OCI-LY7 (cell line): ENCODE results near the gene TRA2A. TPM values are rescaled to one million over a fixed set of nuclear protein-coding genes. Genes with fewer than 3 reads are reported as not detected.

Experiments used
- BruUV-seq: library from RNA; stranded (reverse); fragments of 400-500 nt; replicated peaks from 2 replicates; lab custom pipeline; 2021; lab: Mats Ljungman, UMichigan
- CTCF ChIA-PET: fragments of 300-600 bp; sonication (Branson Sonifier 250); formaldehyde crosslinking; loops from one replicate; lab custom pipeline; 2022; ENCODE audit warnings: antibody characterized with exemption; ENCODE audit not compliant: unreplicated experiment; lab: Charles Lee
- POLR2A ChIA-PET: fragments of 300-600 bp; sonication (Branson Sonifier 250); formaldehyde crosslinking; loops from one replicate; lab custom pipeline; 2022; ENCODE audit warnings: antibody characterized with exemption; lab: Charles Lee
- DNase-seq: peaks from one replicate; pipeline ENCODE4 v3.0.0-alpha.2; 2015; ENCODE audit warnings: low spot score
- H2AFZ ChIP-seq: fragments of 200-600 bp; sonication (generic), shearing (Covaris generic); 2 replicates; pipeline ENCODE4 v1.6.1; 2014; ENCODE audit warnings: mild to moderate bottlenecking, antibody characterized with exemption, low read length, moderate library complexity
- H3K27ac ChIP-seq: fragments of 200-600 bp; sonication (generic); 2 replicates; pipeline ENCODE4 v1.5.1; 2014; ENCODE audit warnings: mixed run types, low read depth, mild to moderate bottlenecking, moderate library complexity, low read length, inconsistent platforms; ENCODE audit not compliant: poor library complexity, severe bottlenecking
- H3K36me3 ChIP-seq: fragments of 200-600 bp; sonication (generic); 2 replicates; pipeline ENCODE4 v1.6.1; 2014; ENCODE audit warnings: mild to moderate bottlenecking, antibody characterized with exemption, low read length, moderate library complexity, mixed read lengths; ENCODE audit not compliant: insufficient read depth
- H3K4me1 ChIP-seq: fragments of 200-600 bp; sonication (generic); 2 replicates; pipeline ENCODE4 v1.5.1; 2014; ENCODE audit warnings: mild to moderate bottlenecking, low read length; ENCODE audit not compliant: insufficient read depth, poor library complexity, severe bottlenecking
- H3K4me2 ChIP-seq: fragments of 200-600 bp; sonication (generic); 2 replicates; pipeline ENCODE4 v1.6.1; 2014; ENCODE audit warnings: mild to moderate bottlenecking, low read length
- H3K4me3 ChIP-seq: fragments of 200-600 bp; sonication (generic); 2 replicates; pipeline ENCODE4 v1.5.1; 2014; ENCODE audit warnings: mild to moderate bottlenecking, low read depth, low read length; ENCODE audit not compliant: poor library complexity, severe bottlenecking
- H3K79me2 ChIP-seq: fragments of 200-600 bp; sonication (generic); 2 replicates; pipeline ENCODE4 v1.6.1; 2016; ENCODE audit warnings: low read depth, mild to moderate bottlenecking, low read length, moderate library complexity, mixed read lengths; ENCODE audit not compliant: insufficient read depth
- H3K9me2 ChIP-seq: fragments of 200-600 bp; sonication (generic); 2 replicates; pipeline ENCODE4 v1.6.1; 2016; ENCODE audit warnings: mild to moderate bottlenecking, low read length, mixed read lengths; ENCODE audit not compliant: insufficient read depth
- H3K9me3 ChIP-seq: fragments of 200-600 bp; sonication (generic); 2 replicates; pipeline ENCODE4 v1.6.1; 2014; ENCODE audit warnings: mild to moderate bottlenecking, mixed run types, low read length, mixed read lengths
- H4K20me1 ChIP-seq: fragments of 200-600 bp; sonication (generic); 2 replicates; pipeline ENCODE4 v1.6.1; 2014; ENCODE audit warnings: mild to moderate bottlenecking, antibody characterized with exemption, low read length, moderate library complexity, mixed read lengths; ENCODE audit not compliant: insufficient read depth
- EZH2phosphoT487 ChIP-seq: fragments of 200-600 bp; sonication (generic); IDR thresholded peaks from 2 replicates; pipeline ENCODE4 v1.6.1; 2018; ENCODE audit warnings: low read depth, borderline replicate concordance, mild to moderate bottlenecking, mixed run types, antibody characterized with exemption, low read length, moderate library complexity, mixed read lengths
- intact Hi-C: fragments of 100-400 bp; cut with micrococcal nuclease; formaldehyde crosslinking; loops from one replicate; pipeline ENCODE4 v1.10.0; 2022; ENCODE audit not compliant: unreplicated experiment
- total RNA-seq, 2 experiments: library from RNA; depleted of rRNA in 1 of 2; stranded (reverse); fragments of >200 nt in 1 of 2; shearing (Covaris generic) in 1 of 2; gene quantifications; 2 replicates each; pipeline ENCODE4 v1.2.3, GENCODE V29; 2014 to 2022
- TF ChIP-seq, protein P1 (sequence below): fragments of 200-600 bp; sonication (generic); conservative IDR thresholded peaks from 2 replicates; pipeline ENCODE4 v1.5.1; 2014; ENCODE audit warnings: mild to moderate bottlenecking, antibody characterized with exemption, low read length, moderate library complexity, mixed read lengths

Gene TRA2A
- total RNA-seq, 2 experiments from 2014 or later: 41.4 to 129 TPM

DNA sequence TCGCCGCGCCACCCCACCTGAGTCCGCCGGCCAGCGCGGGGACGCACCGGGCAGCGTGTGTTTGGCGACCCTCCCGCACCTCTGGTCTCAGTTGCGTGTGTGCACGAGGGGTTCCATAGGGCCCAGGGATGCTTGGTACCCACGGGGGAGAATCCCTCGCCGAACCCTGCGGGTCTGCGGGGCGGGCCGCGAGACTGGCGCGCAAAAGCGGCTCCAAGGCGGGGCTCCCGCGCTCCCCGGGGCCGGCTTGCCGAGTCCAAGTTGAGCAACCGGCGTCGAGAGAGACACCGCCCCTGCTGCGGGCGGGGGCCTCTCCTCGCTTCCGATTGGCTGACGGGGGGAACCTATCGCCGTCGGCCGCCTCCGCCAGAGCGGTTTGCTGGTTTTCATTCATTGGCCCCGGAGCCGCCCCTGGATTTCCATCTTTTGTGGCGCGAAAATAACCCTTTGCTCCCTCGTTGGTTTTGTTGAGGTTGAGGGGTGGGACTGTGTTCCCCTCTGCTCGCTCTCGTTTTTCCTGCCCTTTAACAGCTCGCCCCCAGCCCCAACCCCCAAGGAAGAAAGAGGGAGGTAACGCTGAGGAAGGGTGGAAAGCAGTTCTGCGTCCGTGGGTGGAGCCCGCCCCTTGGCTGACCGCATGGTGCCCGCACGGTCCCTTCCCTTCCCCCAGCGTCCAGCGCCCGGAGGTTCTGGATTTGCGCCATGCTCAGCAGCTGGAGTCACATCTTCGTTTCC is 57.5 kb downstream of the TRA2A start:
- Histone ChIP-seq H3K79me2 (peaks cover 70% of the 10 kb centered on the region), H3K36me3 (no peaks in the 10 kb centered on the region), H3K9me2 (no peaks in the 10 kb centered on the region), H3K4me1 (peaks cover 28% of the 10 kb centered on the region), H3K27ac (peak overlapping the region; percentile 90), H3K4me3 (peak overlapping the region; percentile 85), H3K4me2 (peak overlapping the region; percentile 100), H2AFZ (peak overlapping the region; percentile 53; the same call in 1 of the 2 replicates), H3K9me3 (no peaks in the 10 kb centered on the region), H4K20me1 (no peaks in the 10 kb centered on the region)
- DNase-seq: peak; percentile 99
- TF ChIP-seq, protein P1, sequence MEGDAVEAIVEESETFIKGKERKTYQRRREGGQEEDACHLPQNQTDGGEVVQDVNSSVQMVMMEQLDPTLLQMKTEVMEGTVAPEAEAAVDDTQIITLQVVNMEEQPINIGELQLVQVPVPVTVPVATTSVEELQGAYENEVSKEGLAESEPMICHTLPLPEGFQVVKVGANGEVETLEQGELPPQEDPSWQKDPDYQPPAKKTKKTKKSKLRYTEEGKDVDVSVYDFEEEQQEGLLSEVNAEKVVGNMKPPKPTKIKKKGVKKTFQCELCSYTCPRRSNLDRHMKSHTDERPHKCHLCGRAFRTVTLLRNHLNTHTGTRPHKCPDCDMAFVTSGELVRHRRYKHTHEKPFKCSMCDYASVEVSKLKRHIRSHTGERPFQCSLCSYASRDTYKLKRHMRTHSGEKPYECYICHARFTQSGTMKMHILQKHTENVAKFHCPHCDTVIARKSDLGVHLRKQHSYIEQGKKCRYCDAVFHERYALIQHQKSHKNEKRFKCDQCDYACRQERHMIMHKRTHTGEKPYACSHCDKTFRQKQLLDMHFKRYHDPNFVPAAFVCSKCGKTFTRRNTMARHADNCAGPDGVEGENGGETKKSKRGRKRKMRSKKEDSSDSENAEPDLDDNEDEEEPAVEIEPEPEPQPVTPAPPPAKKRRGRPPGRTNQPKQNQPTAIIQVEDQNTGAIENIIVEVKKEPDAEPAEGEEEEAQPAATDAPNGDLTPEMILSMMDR: no peak
- TF ChIP-seq EZH2phosphoT487: no peak
- intact Hi-C loops: loop anchor here (1.0 to 10.0 kb wide), 5 partner anchors 17 to 1029 kb away; partner anchors contain the start of gene HYCC1
- ChIA-PET CTCF (no interaction called here), POLR2A (interaction anchor here (1.0 to 3.6 kb wide), 6 partner anchors 13 to 171 kb away, joined by 3 to 27 read pairs (median 4); no protein-coding TSS in a partner anchor)
- BruUV-seq: no TSS peak

DNA sequence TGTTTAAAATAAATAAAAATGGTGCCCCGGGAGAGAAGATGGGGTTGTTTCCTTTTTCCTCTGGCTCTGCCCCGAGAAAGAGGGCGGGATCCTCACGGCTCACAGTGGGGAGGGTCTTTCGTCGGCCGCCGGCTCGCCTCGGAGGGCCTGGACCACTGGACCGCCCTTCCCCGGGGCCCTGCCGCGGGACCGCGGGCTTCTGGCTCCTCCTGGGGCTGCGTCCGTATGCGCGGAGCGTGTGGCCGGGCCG is 58.0 kb downstream of the TRA2A start:
- POLR2A ChIA-PET: interaction anchor here (1.2 to 3.6 kb wide), 7 partner anchors 10 to 115 kb away, joined by 4 to 27 read pairs (median 10); no protein-coding TSS in a partner anchor
- Histone ChIP-seq H3K79me2 (peaks cover 69% of the 10 kb centered on the region), H3K27ac (peak overlapping the region; percentile 90)

More for the DNA sequence above, 58.0 kb downstream of the TRA2A start:
- no peaks in the 10 kb centered on the region for H3K9me2 ChIP-seq
- TF ChIP-seq, protein P1: no peak
- no peak for TF ChIP-seq EZH2phosphoT487
- H3K4me3 ChIP-seq: peak overlapping the region; percentile 85
- H3K4me1 ChIP-seq: peaks cover 25% of the 10 kb centered on the region
- BruUV-seq: no TSS peak
- H2AFZ ChIP-seq: no peak overlapping the region
- H3K9me3 ChIP-seq: no peaks in the 10 kb centered on the region
- intact Hi-C loops: loop anchor here (1.0 to 10.0 kb wide), 5 partner anchors 17 to 1029 kb away; partner anchors contain the start of gene HYCC1
- CTCF ChIA-PET: no interaction called here
- no peaks in the 10 kb centered on the region for H3K36me3 ChIP-seq
- no peaks in the 10 kb centered on the region for H4K20me1 ChIP-seq
- H3K4me2 ChIP-seq: peak overlapping the region; percentile 100
- DNase-seq: no peak
